Keratinocyte (primary cell): ENCODE results near the gene RASAL3.

ENCODE experiments used
- EZH2 ChIP-seq: IDR thresholded peaks from one replicate; pipeline ENCODE4 v1.6.1; 2012; ENCODE audit warnings: inconsistent platforms, mild to moderate bottlenecking, low read length, moderate library complexity
- TF ChIP-seq, protein P1 (sequence below), 3 experiments: IDR thresholded peaks in 1 of 3; conservative IDR thresholded peaks in 1 of 3; optimal IDR thresholded peaks in 1 of 3; 2 replicates in 2 of 3; 3 replicates in 1 of 3; pipeline versions ENCODE3 to v1.5.1; 2011; ENCODE audit warnings: low read length in 3 of 3, mild to moderate bottlenecking in 3 of 3, moderate library complexity in 2 of 3, control low read depth in 1 of 3, inconsistent platforms in 1 of 3; ENCODE audit not compliant: insufficient read depth in 2 of 3; ENCODE audit errors: extremely low read depth in 1 of 3

- TF ChIP-seq, protein P1, sequence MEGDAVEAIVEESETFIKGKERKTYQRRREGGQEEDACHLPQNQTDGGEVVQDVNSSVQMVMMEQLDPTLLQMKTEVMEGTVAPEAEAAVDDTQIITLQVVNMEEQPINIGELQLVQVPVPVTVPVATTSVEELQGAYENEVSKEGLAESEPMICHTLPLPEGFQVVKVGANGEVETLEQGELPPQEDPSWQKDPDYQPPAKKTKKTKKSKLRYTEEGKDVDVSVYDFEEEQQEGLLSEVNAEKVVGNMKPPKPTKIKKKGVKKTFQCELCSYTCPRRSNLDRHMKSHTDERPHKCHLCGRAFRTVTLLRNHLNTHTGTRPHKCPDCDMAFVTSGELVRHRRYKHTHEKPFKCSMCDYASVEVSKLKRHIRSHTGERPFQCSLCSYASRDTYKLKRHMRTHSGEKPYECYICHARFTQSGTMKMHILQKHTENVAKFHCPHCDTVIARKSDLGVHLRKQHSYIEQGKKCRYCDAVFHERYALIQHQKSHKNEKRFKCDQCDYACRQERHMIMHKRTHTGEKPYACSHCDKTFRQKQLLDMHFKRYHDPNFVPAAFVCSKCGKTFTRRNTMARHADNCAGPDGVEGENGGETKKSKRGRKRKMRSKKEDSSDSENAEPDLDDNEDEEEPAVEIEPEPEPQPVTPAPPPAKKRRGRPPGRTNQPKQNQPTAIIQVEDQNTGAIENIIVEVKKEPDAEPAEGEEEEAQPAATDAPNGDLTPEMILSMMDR (optimal IDR thresholded peaks at IDR 0.05 in 1 of 3, IDR thresholded peaks at IDR 0.05 in 1 of 3, conservative IDR thresholded peaks at IDR 0.05 in 1 of 3; ENCODE audit: extremely low read depth in 1 of 3, insufficient read depth in 2 of 3, low read length in 3 of 3), result no peak
- TF ChIP-seq EZH2, result no peak
Observed at GRCh38 chr19:15404780-15405211, 59.5 kb downstream of the RASAL3 start.
